Measurements from ENCODE around the gene MMS19.

MMS19 gene

DNA sequence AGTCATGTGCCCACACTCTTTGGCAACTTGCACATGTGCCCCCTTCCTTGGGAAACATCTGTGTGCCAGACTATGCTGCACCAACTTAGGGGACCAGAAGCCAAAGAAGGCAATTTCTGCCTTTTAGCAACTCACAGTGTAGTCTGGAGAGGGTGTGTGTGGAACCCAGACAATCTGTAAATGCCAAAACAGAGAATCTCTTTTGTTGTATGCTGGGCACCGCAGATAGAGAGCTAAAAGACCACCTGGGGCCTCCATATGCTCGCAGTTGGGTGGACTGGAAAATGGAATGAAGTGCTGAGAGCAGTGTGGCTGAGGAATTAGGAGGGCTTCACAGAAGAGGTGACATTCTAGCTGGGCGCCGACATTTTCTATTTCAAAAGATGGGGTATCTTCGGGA is 26.9 kb upstream of the MMS19 start:
- DNase-seq (ENCODE audit: low read depth), result no peak
- TF ChIP-seq, protein P1, sequence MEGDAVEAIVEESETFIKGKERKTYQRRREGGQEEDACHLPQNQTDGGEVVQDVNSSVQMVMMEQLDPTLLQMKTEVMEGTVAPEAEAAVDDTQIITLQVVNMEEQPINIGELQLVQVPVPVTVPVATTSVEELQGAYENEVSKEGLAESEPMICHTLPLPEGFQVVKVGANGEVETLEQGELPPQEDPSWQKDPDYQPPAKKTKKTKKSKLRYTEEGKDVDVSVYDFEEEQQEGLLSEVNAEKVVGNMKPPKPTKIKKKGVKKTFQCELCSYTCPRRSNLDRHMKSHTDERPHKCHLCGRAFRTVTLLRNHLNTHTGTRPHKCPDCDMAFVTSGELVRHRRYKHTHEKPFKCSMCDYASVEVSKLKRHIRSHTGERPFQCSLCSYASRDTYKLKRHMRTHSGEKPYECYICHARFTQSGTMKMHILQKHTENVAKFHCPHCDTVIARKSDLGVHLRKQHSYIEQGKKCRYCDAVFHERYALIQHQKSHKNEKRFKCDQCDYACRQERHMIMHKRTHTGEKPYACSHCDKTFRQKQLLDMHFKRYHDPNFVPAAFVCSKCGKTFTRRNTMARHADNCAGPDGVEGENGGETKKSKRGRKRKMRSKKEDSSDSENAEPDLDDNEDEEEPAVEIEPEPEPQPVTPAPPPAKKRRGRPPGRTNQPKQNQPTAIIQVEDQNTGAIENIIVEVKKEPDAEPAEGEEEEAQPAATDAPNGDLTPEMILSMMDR (IDR thresholded peaks at IDR 0.05; ENCODE audit: control insufficient read depth, extremely low read depth, insufficient read depth), result no peak
- H3K4me3 ChIP-seq (ENCODE audit: low read depth, low read length), result no peak overlapping the region

DNA sequence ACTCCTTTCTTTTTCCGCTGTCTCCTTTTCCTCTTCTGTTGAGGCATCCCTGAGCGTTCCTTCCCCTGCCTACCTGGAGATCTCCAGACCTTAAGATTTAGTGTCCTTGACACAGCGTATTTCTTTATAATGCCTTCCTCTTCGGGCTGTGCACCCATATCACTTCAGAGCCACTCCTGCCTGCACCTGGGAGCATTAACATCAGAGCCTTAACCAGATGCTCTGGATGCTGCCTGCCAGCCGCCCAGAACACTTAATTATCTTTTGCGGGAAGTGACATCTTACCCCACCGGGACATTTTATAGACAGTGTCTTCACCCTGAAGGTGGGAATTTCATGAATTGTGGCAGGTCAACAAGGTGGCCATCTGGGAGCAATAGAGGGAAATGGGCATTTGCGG is 24.7 kb upstream of the MMS19 start:
- DNase-seq (ENCODE audit: low read depth), result no peak
- H3K4me3 ChIP-seq (ENCODE audit: low read depth, low read length), result no peak overlapping the region
- TF ChIP-seq, protein P1 (IDR thresholded peaks at IDR 0.05; ENCODE audit: control insufficient read depth, extremely low read depth, insufficient read depth), result no peak

DNA sequence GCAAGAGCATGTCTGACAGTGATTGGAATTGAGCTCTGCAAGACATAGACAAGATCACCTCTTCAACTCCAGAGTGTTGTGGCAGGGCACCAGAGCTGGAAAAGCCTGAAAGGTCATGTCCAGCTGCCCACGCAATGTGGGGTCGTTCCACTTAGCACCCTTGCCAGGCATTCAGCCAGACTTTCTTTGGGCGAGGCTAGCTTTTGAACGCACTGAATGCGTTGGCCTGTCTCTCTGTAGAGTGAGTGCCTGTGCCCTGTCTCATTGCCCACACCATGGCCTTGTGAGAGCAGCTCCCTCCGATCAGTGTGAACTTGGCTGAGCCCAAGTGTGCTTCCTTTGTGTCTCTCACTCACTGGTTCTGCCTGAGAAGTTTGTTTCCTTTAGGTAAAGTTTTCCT is 23.8 kb upstream of the MMS19 start:
- TF ChIP-seq, protein P1 (IDR thresholded peaks at IDR 0.05; ENCODE audit: control insufficient read depth, extremely low read depth, insufficient read depth), result no peak
- H3K4me3 ChIP-seq (ENCODE audit: low read depth, low read length), result no peak overlapping the region
- DNase-seq (ENCODE audit: low read depth), result no peak

DNA sequence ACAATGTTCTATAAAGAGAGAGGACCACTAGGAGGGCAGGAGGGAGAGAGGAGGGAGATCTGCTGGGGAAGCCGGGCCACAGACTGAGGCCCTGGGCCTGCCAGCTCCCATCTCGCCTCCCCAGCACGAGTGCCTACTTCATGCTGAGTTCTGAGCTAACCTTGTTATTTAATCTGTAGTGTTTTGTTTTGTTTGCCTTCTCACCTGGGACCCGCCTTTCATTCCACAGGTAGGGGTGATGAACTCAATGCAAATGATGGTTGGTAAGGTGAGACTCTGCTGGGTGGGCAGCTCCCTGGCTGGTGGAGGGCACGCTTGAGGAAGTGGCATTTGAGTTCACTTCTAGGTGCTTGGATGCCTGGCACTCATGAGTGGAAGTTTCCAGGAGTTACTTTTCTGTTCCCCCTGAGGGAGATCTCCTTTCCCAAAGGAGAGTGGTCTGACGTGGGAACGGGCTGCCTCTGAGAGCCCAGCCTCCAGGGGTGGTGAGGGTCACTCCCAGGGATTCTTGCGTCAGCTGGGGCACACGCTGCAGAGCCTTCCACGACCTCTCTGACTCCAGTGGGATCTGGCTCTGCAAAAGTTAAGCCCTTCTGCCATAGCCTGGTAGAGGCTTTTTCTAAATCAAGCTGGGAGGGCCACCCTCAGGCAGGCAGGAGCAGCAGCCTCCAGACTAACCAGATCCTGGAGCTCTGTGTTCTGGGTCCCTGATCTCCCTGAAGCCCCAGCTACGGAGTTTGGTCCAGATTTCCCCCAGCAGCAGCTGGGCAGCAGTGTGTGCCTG is 22.9 kb upstream of the MMS19 start:
- no peak overlapping the region for H3K4me3 ChIP-seq (ENCODE audit: low read depth, low read length)
- TF ChIP-seq, protein P1 (IDR thresholded peaks at IDR 0.05; ENCODE audit: control insufficient read depth, extremely low read depth, insufficient read depth), result no peak
- no peak for DNase-seq (ENCODE audit: low read depth)

DNA sequence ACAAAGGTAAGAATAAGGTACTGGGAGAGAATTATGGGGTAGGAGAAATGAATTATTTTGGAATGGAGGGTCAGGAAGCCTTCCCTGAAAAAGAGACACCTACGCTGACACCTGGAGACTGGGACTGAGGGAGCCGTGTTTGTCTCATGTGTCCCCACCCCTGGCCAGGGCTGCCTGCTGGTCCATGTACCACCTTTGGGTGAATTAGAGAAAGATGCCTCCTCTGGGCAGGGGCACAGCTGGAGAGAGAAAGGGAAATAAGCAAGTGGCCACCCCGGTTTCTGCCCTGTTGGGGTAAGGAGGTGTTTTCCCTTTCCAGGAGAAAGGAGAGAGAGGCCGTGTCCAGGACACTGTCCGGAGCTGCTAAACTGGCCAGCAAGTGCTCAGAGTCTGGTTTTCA is 22.3 kb upstream of the MMS19 start:
- TF ChIP-seq, protein P1 (IDR thresholded peaks at IDR 0.05; ENCODE audit: control insufficient read depth, extremely low read depth, insufficient read depth), result no peak

DNA sequence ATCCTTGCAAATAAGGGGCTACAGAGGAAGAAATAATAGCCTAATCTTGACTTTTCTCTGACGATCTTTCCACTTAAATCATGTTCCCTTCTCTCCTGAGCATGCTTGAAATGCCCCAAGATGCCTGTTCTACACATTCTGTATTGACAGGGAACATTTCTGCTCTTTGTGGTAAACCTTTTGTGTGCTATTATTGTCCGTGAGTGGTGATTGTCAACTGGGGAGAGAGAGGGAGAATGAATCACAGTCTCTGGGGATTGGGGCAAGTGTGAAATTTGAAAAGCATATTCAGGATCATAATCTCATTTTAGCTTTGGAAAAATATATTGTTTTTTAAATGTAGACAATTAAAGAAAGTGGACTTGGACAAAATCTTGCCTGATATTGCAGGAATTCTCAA is 21.1 kb upstream of the MMS19 start:
- DNase-seq (ENCODE audit: low read depth), result no peak
- TF ChIP-seq, protein P1 (IDR thresholded peaks at IDR 0.05; ENCODE audit: control insufficient read depth, extremely low read depth, insufficient read depth), result no peak

More for the DNA sequence above, 22.3 kb upstream of the MMS19 start:
- no peak overlapping the region for H3K4me3 ChIP-seq (ENCODE audit: low read depth, low read length)
- no peak for DNase-seq (ENCODE audit: low read depth)

More for the DNA sequence above, 21.1 kb upstream of the MMS19 start:
- H3K4me3 ChIP-seq (ENCODE audit: low read depth, low read length), result no peak overlapping the region
